ENCODE data around the gene DOCK9.

GRCh38 chr13:98916403-98916802 lies 61.5 kb downstream of the DOCK9 start:
- TF ChIP-seq CTCF (IDR thresholded peaks at IDR 0.05; ENCODE audit: insufficient read depth, low read depth, low read length) (no peak), EZH2 (IDR thresholded peaks at IDR 0.05; ENCODE audit: insufficient read depth, low read length) (no peak)
